HEK293 (cell line): ENCODE data around the gene ZNF688.

ENCODE experiments used
- KLF1 ChIP-seq: fragments of 450-650 bp; formaldehyde crosslinking; IDR thresholded peaks from 2 replicates; pipeline ENCODE4 v1.5.1; 2016; ENCODE audit warnings: missing biosample characterization, missing genetic modification characterization
- KLF8 ChIP-seq: fragments of 450-650 bp; formaldehyde crosslinking; IDR thresholded peaks from 2 replicates; pipeline ENCODE4 v1.5.1; 2016; ENCODE audit warnings: missing biosample characterization, missing genetic modification characterization
- MEIS1 ChIP-seq: sonication (generic); formaldehyde crosslinking; IDR thresholded peaks from 2 replicates; pipeline ENCODE4 v1.8.1; 2022; ENCODE audit warnings: missing genetic modification reagents, mild to moderate bottlenecking, borderline replicate concordance
- OVOL3 ChIP-seq: fragments of 450-650 bp; formaldehyde crosslinking; IDR thresholded peaks from 2 replicates; pipeline ENCODE4 v1.5.1; 2016; ENCODE audit warnings: missing biosample characterization, missing genetic modification characterization
- PRDM10 ChIP-seq: fragments of 450-650 bp; formaldehyde crosslinking; IDR thresholded peaks from 2 replicates; pipeline ENCODE4 v1.5.1; 2016; ENCODE audit warnings: missing biosample characterization, missing genetic modification characterization
- RBAK ChIP-seq: fragments of 450-650 bp; formaldehyde crosslinking; IDR thresholded peaks from 2 replicates; pipeline ENCODE4 v1.5.1; 2016; ENCODE audit warnings: missing biosample characterization, missing genetic modification characterization
- SCRT1 ChIP-seq: fragments of 450-650 bp; formaldehyde crosslinking; IDR thresholded peaks from 2 replicates; pipeline ENCODE4 v1.5.1; 2016; ENCODE audit warnings: missing biosample characterization, missing genetic modification characterization, borderline replicate concordance
- TRIM28 ChIP-seq: IDR thresholded peaks from 2 replicates; pipeline ENCODE4 v1.6.1; 2011; ENCODE audit warnings: low read length, control low read depth, borderline replicate concordance
- ZBTB44 ChIP-seq: fragments of 450-650 bp; IDR thresholded peaks from 2 replicates; pipeline ENCODE4 v1.5.1; 2018; ENCODE audit warnings: missing biosample characterization, mild to moderate bottlenecking, missing genetic modification characterization
- ZFHX2 ChIP-seq: fragments of 450-650 bp; formaldehyde crosslinking; conservative IDR thresholded peaks from 2 replicates; pipeline ENCODE4 v1.5.1; 2016; ENCODE audit warnings: missing biosample characterization, missing genetic modification characterization
- ZNF140 ChIP-seq: fragments of 450-650 bp; formaldehyde crosslinking; IDR thresholded peaks from 2 replicates; pipeline ENCODE4 v1.5.1; 2016; ENCODE audit warnings: missing biosample characterization, missing genetic modification characterization
- ZNF157 ChIP-seq: fragments of 450-650 bp; formaldehyde crosslinking; IDR thresholded peaks from 2 replicates; pipeline ENCODE4 v1.5.1; 2016; ENCODE audit warnings: missing biosample characterization, missing genetic modification characterization
- ZNF169 ChIP-seq: fragments of 450-650 bp; formaldehyde crosslinking; IDR thresholded peaks from 2 replicates; pipeline ENCODE4 v1.5.1; 2016; ENCODE audit warnings: missing biosample characterization, missing genetic modification characterization
- ZNF18 ChIP-seq: fragments of 450-650 bp; formaldehyde crosslinking; IDR thresholded peaks from 2 replicates; pipeline ENCODE4 v1.5.1; 2016; ENCODE audit warnings: missing biosample characterization, missing genetic modification characterization
- ZNF266 ChIP-seq: fragments of 450-650 bp; formaldehyde crosslinking; IDR thresholded peaks from 2 replicates; pipeline ENCODE4 v1.5.1; 2016; ENCODE audit warnings: missing biosample characterization, missing genetic modification characterization, low read depth
- ZNF280C ChIP-seq: fragments of 450-650 bp; formaldehyde crosslinking; IDR thresholded peaks from 2 replicates; pipeline ENCODE4 v1.5.1; 2016; ENCODE audit warnings: missing biosample characterization, missing genetic modification characterization
- ZNF311 ChIP-seq: fragments of 450-650 bp; formaldehyde crosslinking; IDR thresholded peaks from 2 replicates; pipeline ENCODE4 v1.5.1; 2017; ENCODE audit warnings: missing biosample characterization, missing genetic modification characterization, borderline replicate concordance
- ZNF391 ChIP-seq: fragments of 450-650 bp; formaldehyde crosslinking; IDR thresholded peaks from 2 replicates; pipeline ENCODE4 v1.5.1; 2016; ENCODE audit warnings: low read depth, missing biosample characterization, missing genetic modification characterization, borderline replicate concordance
- ZNF398 ChIP-seq: fragments of 450-650 bp; formaldehyde crosslinking; IDR thresholded peaks from 2 replicates; pipeline ENCODE4 v1.5.1; 2017; ENCODE audit warnings: missing biosample characterization, missing genetic modification characterization
- ZNF449 ChIP-seq: fragments of 450-650 bp; formaldehyde crosslinking; IDR thresholded peaks from 2 replicates; pipeline ENCODE4 v1.5.1; 2017; ENCODE audit warnings: missing biosample characterization, mild to moderate bottlenecking, missing genetic modification characterization, moderate library complexity
- ZNF501 ChIP-seq: fragments of 450-650 bp; formaldehyde crosslinking; IDR thresholded peaks from 2 replicates; pipeline ENCODE4 v1.5.1; 2016; ENCODE audit warnings: missing biosample characterization, missing genetic modification characterization
- ZNF544 ChIP-seq: fragments of 450-650 bp; formaldehyde crosslinking; IDR thresholded peaks from 2 replicates; pipeline ENCODE4 v1.5.0; 2017; ENCODE audit warnings: missing biosample characterization, missing genetic modification characterization
- ZNF677 ChIP-seq: fragments of 450-650 bp; IDR thresholded peaks from 2 replicates; pipeline ENCODE4 v1.5.0; 2018; ENCODE audit warnings: missing biosample characterization, mild to moderate bottlenecking, missing genetic modification characterization, moderate library complexity
- ZNF704 ChIP-seq: fragments of 450-650 bp; formaldehyde crosslinking; IDR thresholded peaks from 2 replicates; pipeline ENCODE4 v1.5.1; 2016; ENCODE audit warnings: missing biosample characterization, missing genetic modification characterization

The ZNF688 gene

GRCh38 chr16:30609002-30609925 lies 37.8 kb upstream of the ZNF688 start (continued):
- TF ChIP-seq ZNF544: no peak
- no peak for TF ChIP-seq ZNF677 (tag by site-specific recombination)
- 0 out of 2 replicates have a peak, but pooled peaks have one; percentile 6 for TF ChIP-seq KLF8
- TF ChIP-seq RBAK: no peak
- TF ChIP-seq PRDM10 (tag by site-specific recombination): peak; percentile 76
- TF ChIP-seq ZNF398 (tag by site-specific recombination): peak; percentile 69
- no peak; the same call in 1 of the 2 replicates for TF ChIP-seq ZNF391 (tag by site-specific recombination)
- TF ChIP-seq KLF1 (tag by site-specific recombination): peak; percentile 61
- peak; percentile 56 for TF ChIP-seq ZFHX2 (tag by site-specific recombination)
- no peak for TF ChIP-seq ZNF280C (tag by site-specific recombination)
- no peak for TF ChIP-seq OVOL3 (tag by site-specific recombination)
- no peak for TF ChIP-seq ZNF501
- no peak for TF ChIP-seq SCRT1 (tag by site-specific recombination)
- TF ChIP-seq ZNF157 (tag by site-specific recombination): no peak
- TF ChIP-seq ZBTB44 (tag by site-specific recombination): no peak
- no peak for TF ChIP-seq ZNF18 (tag by site-specific recombination)
- TF ChIP-seq ZNF449 (tag by site-specific recombination): no peak
- TF ChIP-seq ZNF311 (tag by site-specific recombination): no peak
- TF ChIP-seq ZNF266: no peak
- no peak for TF ChIP-seq ZNF704 (tag by site-specific recombination)
- 0 out of 2 replicates have a peak, but pooled peaks have one; percentile 12 for TF ChIP-seq MEIS1
- peak; percentile 77; the same call in 1 of the 2 replicates for TF ChIP-seq ZNF169 (tag by site-specific recombination)
- TF ChIP-seq TRIM28: no peak
- TF ChIP-seq ZNF140 (tag by site-specific recombination): no peak
